HepG2 (cell line): Measurements from ENCODE around the gene KCTD6. TPM values are rescaled to one million over a fixed set of nuclear protein-coding genes. Genes with fewer than 3 reads are reported as not detected.

Experiments
- ATAC-seq: fragments of 200-7000 bp; cut with Tn5 transposase; 3 replicates; pipeline ENCODE4 v1.9.1; 2020; ENCODE audit warnings: mild to moderate bottlenecking, moderate library complexity
- BruUV-seq: library from RNA; stranded (reverse); fragments of 400-500 nt; replicated peaks from 2 replicates; lab custom pipeline; 2021; lab: Mats Ljungman, UMichigan
- CTCF ChIA-PET: fragments of 300-600 bp; formaldehyde crosslinking; extraction: SDS; loops from one replicate; lab custom pipeline; 2021; ENCODE audit warnings: low total read pairs, inconsistent platforms, low intra/inter-chr PET ratio; lab: Yijun Ruan, JAX
- POLR2A ChIA-PET: fragments of 350-600 bp; sonication (Branson Sonifier 250); formaldehyde crosslinking; loops from one replicate; lab custom pipeline; 2020; ENCODE audit warnings: antibody characterized with exemption, inconsistent platforms; lab: Yijun Ruan, JAX
- DNase-seq: peaks from one replicate; pipeline ENCODE4 v3.0.0-alpha.2; 2015; ENCODE audit warnings: low spot score
- FAIRE-seq: peaks from 3 replicates; lab custom pipeline; 2011; peaks lifted over from hg19 to GRCh38; lab: Jason Lieb, UNC
- H2AFZ ChIP-seq: one replicate; pipeline ENCODE4 v1.6.1; 2011; ENCODE audit warnings: low read length, inconsistent platforms
- H3K27ac ChIP-seq: fragments of 300-600 bp; 3 replicates; pipeline ENCODE4 v1.8.0; 2011; ENCODE audit warnings: mixed run types, mild to moderate bottlenecking, mixed read lengths, low read length, inconsistent platforms; ENCODE audit not compliant: insufficient read depth; ENCODE audit errors: extremely low read length
- H3K27me3 ChIP-seq, 2 experiments: fragments of 200-600 bp in 1 of 2; 2 replicates in 1 of 2; 3 replicates in 1 of 2; pipeline versions ENCODE4 v1.6.0 to v1.8.0; 2011; ENCODE audit warnings: low read length in 2 of 2, mild to moderate bottlenecking in 2 of 2, moderate library complexity in 2 of 2, inconsistent platforms in 1 of 2; ENCODE audit not compliant: insufficient read depth in 2 of 2, control insufficient read depth in 1 of 2
- H3K36me3 ChIP-seq, 2 experiments: fragments of 200-600 bp in 1 of 2; replicated peaks in 1 of 2; 2 replicates in 1 of 2; 3 replicates in 1 of 2; pipeline versions ENCODE4 v1.5.1 to v1.8.0; 2011; ENCODE audit warnings: low read length in 2 of 2, inconsistent platforms in 1 of 2; ENCODE audit not compliant: insufficient read depth in 2 of 2, control insufficient read depth in 1 of 2
- H3K4me1 ChIP-seq: 2 replicates; pipeline ENCODE4 v1.5.1; 2012; ENCODE audit warnings: low read length, inconsistent platforms; ENCODE audit not compliant: insufficient read depth
- H3K4me2 ChIP-seq: 2 replicates; pipeline ENCODE4 v1.6.0; 2011; ENCODE audit warnings: low read depth, low read length, inconsistent platforms
- H3K4me3 ChIP-seq, 3 experiments: fragments of 200-600 bp in 1 of 3; sonication (generic), shearing (Covaris generic) in 1 of 3; replicated peaks in 1 of 3; 2 replicates each; pipeline ENCODE4 v1.5.1; 2011 to 2016; ENCODE audit warnings: low read length in 3 of 3, inconsistent platforms in 2 of 3, low read depth in 2 of 3, mild to moderate bottlenecking in 2 of 3, control low read depth in 1 of 3, mixed read lengths in 1 of 3; ENCODE audit not compliant: insufficient read depth in 1 of 3
- H3K79me2 ChIP-seq: one replicate; pipeline ENCODE4 v1.6.1; 2011; ENCODE audit warnings: low read length, inconsistent platforms; ENCODE audit not compliant: insufficient read depth
- H3K9ac ChIP-seq: 2 replicates; pipeline ENCODE4 v1.6.0; 2011; ENCODE audit warnings: mild to moderate bottlenecking, low read depth, low read length, inconsistent platforms; ENCODE audit not compliant: insufficient read depth
- H3K9me3 ChIP-seq: 2 replicates; pipeline ENCODE4 v1.5.1; 2012; ENCODE audit warnings: mild to moderate bottlenecking, low read length
- H4K20me1 ChIP-seq: 2 replicates; pipeline ENCODE4 v1.6.0; 2011; ENCODE audit warnings: inconsistent platforms, mild to moderate bottlenecking, low read length, moderate library complexity; ENCODE audit not compliant: insufficient read depth
- ARID3A ChIP-seq: IDR thresholded peaks from 2 replicates; pipeline ENCODE4 v1.6.1; 2012; ENCODE audit warnings: low read depth, low read length, improper control_type of control experiment
- ARID5B ChIP-seq: IDR thresholded peaks from 2 replicates; pipeline ENCODE4 v1.4.0; 2020; ENCODE audit warnings: mild to moderate bottlenecking, missing genetic modification reagents
- ELK4 ChIP-seq: sonication (generic); formaldehyde crosslinking; IDR thresholded peaks from 2 replicates; pipeline ENCODE4 v1.9.0; 2021; ENCODE audit warnings: missing genetic modification reagents, borderline replicate concordance
- HNRNPK ChIP-seq: fragments of 200-400 bp; formaldehyde crosslinking; IDR thresholded peaks from 2 replicates; pipeline ENCODE4 v1.6.1; 2018; ENCODE audit warnings: low read length, low read depth, moderate library complexity, mild to moderate bottlenecking; ENCODE audit not compliant: poor library complexity, severe bottlenecking
- SRY ChIP-seq: sonication (generic); formaldehyde crosslinking; IDR thresholded peaks from 2 replicates; pipeline ENCODE4 v1.8.0; 2022; ENCODE audit warnings: mild to moderate bottlenecking, missing genetic modification reagents
- ZNF558 ChIP-seq: sonication (generic); formaldehyde crosslinking; IDR thresholded peaks from 2 replicates; pipeline ENCODE4 v1.9.0; 2022; ENCODE audit warnings: mild to moderate bottlenecking, missing genetic modification reagents, borderline replicate concordance
- WGBS: methylation state at CpG from one replicate; pipeline ENCODE4 v1.1.6; 2017; ENCODE audit warnings: low lambda C conversion rate; 5-methylcytosine and 5-hydroxymethylcytosine counted together
- in situ Hi-C: cut with HindIII; loops from 2 replicates; pipeline ENCODE4 v1.10.0; 2017; ENCODE audit warnings: low pct_unique_long_range_greater_than_20kb; ENCODE audit not compliant: extremely low pct_ligation_motif_present
- intact Hi-C: fragments of 100-400 bp; cut with micrococcal nuclease; formaldehyde crosslinking; loops from one replicate; pipeline ENCODE4 v1.10.0; 2022; ENCODE audit not compliant: unreplicated experiment
- polyA plus RNA-seq, 8 experiments: library from polyadenylated mRNA; depleted of rRNA in 3 of 8; stranded (reverse) in 7 of 8; unstranded in 1 of 8; fragments of >200 nt; fragmentation: Illumina TruSeq in 4 of 8; extraction: Trizol in 4 of 8; gene quantifications; 2 replicates each; pipeline versions ENCODE4 v1.2.1 to v1.2.3, GENCODE V29; 2011 to 2016; ENCODE audit warnings: low read depth in 4 of 8, missing spikeins in 1 of 8, mixed read lengths in 1 of 8; ENCODE audit not compliant: insufficient read depth in 1 of 8
- total RNA-seq, 5 experiments: library from RNA; depleted of rRNA; stranded (reverse); fragments of >200 nt; fragmentation: Illumina TruSeq; extraction: Trizol; gene quantifications; 2 replicates each; pipeline ENCODE4 v1.2.3, GENCODE V29; 2016; ENCODE audit warnings: low read depth in 1 of 5

KCTD6 gene
- total and polyA plus RNA-seq, 2 of the 13 experiments (the other 11 are each of a cell fraction or from before 2014, with no cell fraction given): 13.4 to 14.2 TPM

- peak; percentile 97 for TF ChIP-seq ARID5B
- TF ChIP-seq SRY (CRISPR knock-in tag): peak; percentile 66; the same call in 1 of the 2 replicates
Measured at GRCh38 chr3:58471025-58471887, 20.6 kb upstream of the KCTD6 start (continued).

- Histone ChIP-seq H3K4me3 (no peak overlapping the region), H3K4me1 (peaks cover 72% of the 10 kb centered on the region), H4K20me1 (no peaks in the 10 kb centered on the region), H3K27ac (no peak overlapping the region), H3K9ac (no peak overlapping the region), H3K79me2 (no peaks in the 10 kb centered on the region), H3K36me3 (no peaks in the 10 kb centered on the region), H2AFZ (no peak overlapping the region), H3K27me3 (no peaks in the 10 kb centered on the region), H3K4me2 (no peak overlapping the region), H3K9me3 (no peaks in the 10 kb centered on the region)
- intact Hi-C loops: loop anchor here (5.0 kb wide), 1 partner anchor 36 kb away; no protein-coding TSS in a partner anchor
- POLR2A ChIA-PET: interaction anchor here (1.4 to 1.7 kb wide), 2 partner anchors 13 to 18 kb away, joined by 3 read pairs; partner anchors contain the start of gene KCTD6
- no peak for DNase-seq
- BruUV-seq: no TSS peak
- in situ Hi-C loops: no loop called here
- WGBS: 100% methylated on average over 1 of the region's 1 CpG
- ATAC-seq: no peak
- no peak for FAIRE-seq
- TF ChIP-seq ELK4 (CRISPR knock-in tag) (no peak), ZNF558 (CRISPR knock-in tag) (no peak), HNRNPK (no peak), ARID3A (no peak)
- CTCF ChIA-PET: no interaction called here
Measured at GRCh38 chr3:58473275-58473674, 18.6 kb upstream of the KCTD6 start.
